ENCODE measurements around the gene RPL37A.

Gene RPL37A

DNA sequence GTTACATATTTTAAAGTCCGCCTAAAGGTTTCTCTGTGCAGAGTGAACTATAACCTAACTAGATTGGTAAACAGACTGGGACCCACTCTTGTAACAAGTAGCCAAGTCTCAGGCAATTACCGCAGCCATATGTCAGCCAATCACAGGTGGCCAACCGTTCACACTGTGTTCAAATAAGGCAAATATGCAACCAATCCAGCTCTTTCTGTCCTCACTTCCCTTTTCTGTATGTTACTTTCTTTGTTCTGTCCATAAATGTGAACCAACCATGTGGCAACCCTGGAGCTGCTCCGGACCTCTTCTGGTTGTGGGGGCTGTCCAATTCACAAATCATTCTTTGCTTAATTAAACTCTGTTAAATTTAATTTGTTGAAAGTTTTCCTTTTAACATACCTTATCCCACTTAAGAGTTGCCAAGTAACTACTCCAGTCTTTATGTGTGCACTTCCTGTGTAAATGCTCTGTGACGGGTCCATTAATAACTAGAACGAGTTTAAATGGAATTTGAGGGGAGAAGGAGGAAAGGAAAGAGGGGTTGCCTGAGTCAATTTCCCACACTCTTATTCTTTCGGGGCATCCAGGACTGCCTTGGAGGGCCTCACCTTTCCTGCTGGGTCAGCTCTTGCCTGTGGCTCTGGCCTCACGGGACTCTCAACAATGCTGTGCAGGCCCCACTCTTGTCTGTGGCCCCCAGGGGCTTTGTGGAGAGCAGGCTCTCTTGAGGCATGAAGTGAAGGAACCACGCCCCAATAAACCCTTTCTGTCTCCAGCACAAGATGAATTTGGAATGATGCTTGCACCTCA lies 6.6 kb upstream of the RPL37A start:
- H3K4me2 ChIP-seq (ENCODE audit: low read length): no peak overlapping the region

DNA sequence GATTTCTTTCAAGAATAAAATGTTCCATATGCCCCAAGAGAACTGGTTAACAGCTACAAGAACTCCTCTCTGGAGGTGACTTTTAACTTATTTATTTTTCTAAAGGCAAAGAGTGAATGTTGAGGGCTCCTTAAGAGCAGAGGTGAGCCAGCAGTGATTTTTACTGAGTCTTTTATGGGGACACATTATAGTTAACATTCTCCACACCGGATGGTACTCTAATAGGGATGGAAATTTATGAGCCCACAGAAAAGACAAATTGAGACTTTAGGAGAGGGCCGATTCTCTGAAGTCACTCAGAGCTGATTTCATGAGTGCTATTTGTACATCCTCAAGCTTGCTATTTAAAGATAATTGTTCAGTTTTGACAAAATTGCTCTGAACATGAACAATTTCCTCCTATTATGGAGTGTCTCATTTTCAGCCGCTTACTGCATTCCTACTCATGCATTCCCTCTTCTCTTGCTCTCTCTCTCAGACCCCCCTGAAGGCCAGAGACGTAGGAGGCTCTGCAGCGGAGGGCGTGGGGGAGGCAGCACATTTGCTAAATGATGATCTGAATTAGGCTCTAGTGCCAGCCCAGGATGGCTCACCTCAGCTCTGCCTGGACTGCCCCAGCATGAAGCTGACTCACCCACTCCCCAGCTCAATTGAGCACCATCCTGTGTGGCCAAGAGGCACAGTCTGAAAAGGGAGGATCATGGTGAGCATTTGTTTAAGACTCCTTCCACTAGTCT lies 5.9 kb upstream of the RPL37A start:
- TF ChIP-seq, protein P1, sequence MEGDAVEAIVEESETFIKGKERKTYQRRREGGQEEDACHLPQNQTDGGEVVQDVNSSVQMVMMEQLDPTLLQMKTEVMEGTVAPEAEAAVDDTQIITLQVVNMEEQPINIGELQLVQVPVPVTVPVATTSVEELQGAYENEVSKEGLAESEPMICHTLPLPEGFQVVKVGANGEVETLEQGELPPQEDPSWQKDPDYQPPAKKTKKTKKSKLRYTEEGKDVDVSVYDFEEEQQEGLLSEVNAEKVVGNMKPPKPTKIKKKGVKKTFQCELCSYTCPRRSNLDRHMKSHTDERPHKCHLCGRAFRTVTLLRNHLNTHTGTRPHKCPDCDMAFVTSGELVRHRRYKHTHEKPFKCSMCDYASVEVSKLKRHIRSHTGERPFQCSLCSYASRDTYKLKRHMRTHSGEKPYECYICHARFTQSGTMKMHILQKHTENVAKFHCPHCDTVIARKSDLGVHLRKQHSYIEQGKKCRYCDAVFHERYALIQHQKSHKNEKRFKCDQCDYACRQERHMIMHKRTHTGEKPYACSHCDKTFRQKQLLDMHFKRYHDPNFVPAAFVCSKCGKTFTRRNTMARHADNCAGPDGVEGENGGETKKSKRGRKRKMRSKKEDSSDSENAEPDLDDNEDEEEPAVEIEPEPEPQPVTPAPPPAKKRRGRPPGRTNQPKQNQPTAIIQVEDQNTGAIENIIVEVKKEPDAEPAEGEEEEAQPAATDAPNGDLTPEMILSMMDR (IDR thresholded peaks at IDR 0.05): no peak
- H3K4me2 ChIP-seq (ENCODE audit: low read length): no peak overlapping the region
- no peak overlapping the region for H3K9ac ChIP-seq
- H3K36me3 ChIP-seq (ENCODE audit: control insufficient read depth, insufficient read depth, low read length): no peaks in the 10 kb centered on the region
- no peak overlapping the region for H2AFZ ChIP-seq
- peaks cover 2% of the 10 kb centered on the region for H3K4me1 ChIP-seq
- no peak overlapping the region for H3K27ac ChIP-seq
- no peaks in the 10 kb centered on the region for H3K9me3 ChIP-seq (ENCODE audit: control insufficient read depth, low read length)
- H3K4me3 ChIP-seq (ENCODE audit: low read depth, low read length): no peak overlapping the region
- no peaks in the 10 kb centered on the region for H3K27me3 ChIP-seq (ENCODE audit: control insufficient read depth, insufficient read depth, low read length)
- no peaks in the 10 kb centered on the region for H3K79me2 ChIP-seq

More for the DNA sequence above, 6.6 kb upstream of the RPL37A start:
- Histone ChIP-seq H2AFZ (no peak overlapping the region), H3K4me3 (ENCODE audit: low read depth, low read length) (no peak overlapping the region), H3K27me3 (ENCODE audit: control insufficient read depth, insufficient read depth, low read length) (no peaks in the 10 kb centered on the region), H3K4me1 (no peaks in the 10 kb centered on the region), H3K9me3 (ENCODE audit: control insufficient read depth, low read length) (no peaks in the 10 kb centered on the region), H3K27ac (no peak overlapping the region), H3K36me3 (ENCODE audit: control insufficient read depth, insufficient read depth, low read length) (no peaks in the 10 kb centered on the region), H3K79me2 (no peaks in the 10 kb centered on the region), H3K9ac (no peak overlapping the region)
- TF ChIP-seq, protein P1 (IDR thresholded peaks at IDR 0.05): no peak

DNA sequence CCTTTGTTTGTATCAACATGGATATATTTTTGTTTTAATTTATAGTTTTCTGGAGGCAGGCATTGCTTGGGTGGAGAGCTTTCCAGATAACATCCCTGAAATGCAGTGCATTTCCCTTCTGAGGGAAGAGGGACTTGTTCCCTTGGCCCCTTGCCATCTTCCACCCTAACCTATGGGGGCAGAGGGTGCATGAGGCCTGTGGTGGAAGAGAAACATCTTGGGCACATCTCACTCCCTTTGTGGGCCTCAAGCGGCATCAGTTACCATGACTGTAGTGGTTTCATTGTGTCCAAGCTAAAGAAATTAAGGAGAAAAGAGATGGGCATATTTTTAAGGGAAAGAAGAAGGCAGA lies 5.3 kb upstream of the RPL37A start:
- TF ChIP-seq, protein P1 (IDR thresholded peaks at IDR 0.05): no peak
- Histone ChIP-seq H2AFZ (no peak overlapping the region), H3K4me3 (ENCODE audit: low read depth, low read length) (no peak overlapping the region), H3K4me2 (ENCODE audit: low read length) (no peak overlapping the region), H3K9me3 (ENCODE audit: control insufficient read depth, low read length) (no peaks in the 10 kb centered on the region), H3K9ac (no peak overlapping the region), H3K79me2 (no peaks in the 10 kb centered on the region), H3K36me3 (ENCODE audit: control insufficient read depth, insufficient read depth, low read length) (no peaks in the 10 kb centered on the region), H3K27ac (no peak overlapping the region), H3K27me3 (ENCODE audit: control insufficient read depth, insufficient read depth, low read length) (no peaks in the 10 kb centered on the region), H3K4me1 (peaks cover 3% of the 10 kb centered on the region)

GRCh38 chr2:216495656-216496055 lies 3.0 kb upstream of the RPL37A start:
- Histone ChIP-seq H3K9ac (no peak overlapping the region), H3K4me2 (ENCODE audit: low read length) (no peak overlapping the region), H3K27me3 (ENCODE audit: control insufficient read depth, insufficient read depth, low read length) (no peaks in the 10 kb centered on the region), H3K27ac (no peak overlapping the region), H3K36me3 (ENCODE audit: control insufficient read depth, insufficient read depth, low read length) (no peaks in the 10 kb centered on the region), H3K79me2 (no peaks in the 10 kb centered on the region), H3K9me3 (ENCODE audit: control insufficient read depth, low read length) (no peaks in the 10 kb centered on the region), H3K4me1 (peaks cover 12% of the 10 kb centered on the region), H2AFZ (no peak overlapping the region), H3K4me3 (ENCODE audit: low read depth, low read length) (no peak overlapping the region)
- TF ChIP-seq, protein P1 (IDR thresholded peaks at IDR 0.05): no peak
